NCI-H1105 (cell line): Measurements from ENCODE around the gene ALAS2.
"Not testable (repeated sequence)": the region's sequence is repeated elsewhere in the genome, so short reads cannot be mapped to it uniquely, and the experiment has no call there.

Source experiments
- DNase-seq: peaks from one replicate; lab custom pipeline; 2025; lab: John Stamatoyannopoulos, UW

The ALAS2 gene

GRCh38 chrX:55030271-55031205, at the start of gene ALAS2:
Gene ALAS2, minus strand, starts transcription at chrX:55030977. Its CDS starts 4,977 bp downstream, at chrX:55026000.
- DNase-seq, result no peak

- DNase-seq, result no peak
These were observed 44.2 kb upstream of the ALAS2 start, which contains the start of gene PAGE2B for GRCh38 chrX:55074851-55075467. Gene PAGE2B, plus strand, starts transcription at chrX:55075030. Its CDS starts 1,012 bp downstream, at chrX:55076042.

- DNase-seq, result no peak
These were observed 41.5 kb upstream of the ALAS2 start for GRCh38 chrX:55072286-55072685.

- not testable (repeated sequence) for DNase-seq
These were observed 36.4 kb upstream of the ALAS2 start for GRCh38 chrX:55067180-55067579.

GRCh38 chrX:55057675-55058249, 27.0 kb upstream of the ALAS2 start:
- no peak for DNase-seq

- no peak for DNase-seq
These were observed 26.3 kb upstream of the ALAS2 start for GRCh38 chrX:55056820-55057674.

GRCh38 chrX:55050599-55050998, 19.8 kb upstream of the ALAS2 start:
- DNase-seq, result not testable (repeated sequence)

GRCh38 chrX:55041514-55041913, 10.7 kb upstream of the ALAS2 start:
- DNase-seq, result no peak

- no peak for DNase-seq
These were observed 8.7 kb upstream of the ALAS2 start for GRCh38 chrX:55039471-55039870.

GRCh38 chrX:55033429-55033828, 2.7 kb upstream of the ALAS2 start:
- DNase-seq, result no peak

- DNase-seq, result no peak
These were observed 1.5 kb downstream of the ALAS2 start for GRCh38 chrX:55029291-55029690.

- no peak for DNase-seq
These were observed 2.2 kb downstream of the ALAS2 start for GRCh38 chrX:55028611-55029010.

GRCh38 chrX:55028040-55028439, 2.7 kb downstream of the ALAS2 start:
- DNase-seq, result no peak

GRCh38 chrX:55026840-55027239, 3.9 kb downstream of the ALAS2 start:
- no peak for DNase-seq

- DNase-seq, result no peak
These were observed 4.6 kb downstream of the ALAS2 start for GRCh38 chrX:55026143-55026542.

GRCh38 chrX:55014897-55015299, 15.9 kb downstream of the ALAS2 start:
- DNase-seq, result no peak

- no peak for DNase-seq
These were observed 19.5 kb downstream of the ALAS2 start for GRCh38 chrX:55011294-55011693.

- DNase-seq, result no peak
These were observed 22.0 kb downstream of the ALAS2 start for GRCh38 chrX:55008571-55009358.

- no peak for DNase-seq
These were observed 23.1 kb downstream of the ALAS2 start for GRCh38 chrX:55007656-55008055.

- DNase-seq, result no peak
These were observed 23.8 kb downstream of the ALAS2 start for GRCh38 chrX:55006827-55007621.
